Measurements from ENCODE around the gene PSMD6. TPM values are rescaled to one million over a fixed set of nuclear protein-coding genes. Genes with fewer than 3 reads are reported as not detected.

Gene PSMD6
- polyA plus RNA-seq, 3 donors, result 54.6 to 135 (median 101) TPM

DNA sequence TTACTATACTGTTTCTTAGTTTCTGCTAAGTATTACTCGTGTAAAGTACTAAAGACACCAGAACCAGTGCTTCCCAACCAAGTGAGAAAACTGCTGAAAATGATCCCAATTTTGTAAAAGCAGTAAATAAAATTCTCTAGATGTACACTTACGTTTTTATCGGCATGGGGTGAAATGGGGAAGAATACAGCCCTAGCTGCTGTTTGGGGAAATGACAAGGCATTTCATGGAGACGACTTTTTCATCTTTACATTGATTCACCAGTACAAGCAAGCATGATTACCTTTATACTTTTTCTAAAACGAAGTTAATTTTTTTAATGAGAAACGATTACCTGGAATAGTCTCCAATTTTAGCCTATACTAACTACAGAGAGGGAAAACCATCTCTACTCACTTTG, 1.4 kb downstream of the PSMD6 start:
- intact Hi-C loops (cut with micrococcal nuclease), result loop anchor here in 1 of 2 donors (2.0 kb wide), 1 partner anchor 157 kb away; no protein-coding TSS in a partner anchor
- H2AFZ ChIP-seq (ENCODE audit: insufficient read depth, low read depth, low read length, poor library complexity, severe bottlenecking), result peak overlapping the region; percentile 96
- peaks cover 36% of the 10 kb centered on the region in 2 donors for H3K36me3 Mint-ChIP-seq
- 88% methylated on average over 1 of the region's 6 CpGs for WGBS (ENCODE audit: insufficient coverage)
- peaks cover 25% of the 10 kb centered on the region for H3K4me1 Mint-ChIP-seq
- peak; percentile 18 to 50 (median 49) for DNase-seq
- peak overlapping the region; percentile 88 to 91 for H3K4me3 Mint-ChIP-seq
- peak overlapping the region; percentile 92 for H3K4me2 ChIP-seq (replicated peaks; ENCODE audit: extremely low read depth, low read length, poor library complexity, severe bottlenecking)
- peak; percentile 12 for TF ChIP-seq CTCF (IDR thresholded peaks at IDR 0.05)
- H3K9me3 ChIP-seq (replicated peaks in 1 of 2; ENCODE audit: control insufficient read depth in 1 of 2, insufficient read depth in 1 of 2, low read length in 2 of 2), result no peaks in the 10 kb centered on the region
- peaks cover 2 to 3% (median 2%) of the 10 kb centered on the region in 3 donors for H3K27me3 Mint-ChIP-seq (ENCODE audit: low read depth in 3 of 3)
- H3K9ac ChIP-seq (ENCODE audit: insufficient read depth, low read length, poor library complexity, severe bottlenecking), result peak overlapping the region; percentile 97
- H3K4me1 ChIP-seq (ENCODE audit: control insufficient read depth in 1 of 2, insufficient read depth in 2 of 2, low read length in 2 of 2), result peaks cover 21 to 23% of the 10 kb centered on the region in 2 donors
- peaks cover 40 to 46% of the 10 kb centered on the region in 2 donors for H3K36me3 ChIP-seq (replicated peaks in 1 of 2; ENCODE audit: control insufficient read depth in 1 of 2, insufficient read depth in 2 of 2, low read length in 2 of 2)
- peaks cover 0 to 5% of the 10 kb centered on the region in 2 donors for H3K27me3 ChIP-seq (ENCODE audit: control insufficient read depth in 2 of 2, insufficient read depth in 2 of 2, low read length in 2 of 2)
- H3K27ac Mint-ChIP-seq, result peak overlapping the region; percentile 52 to 97 (median 92)
- H3K79me2 ChIP-seq (ENCODE audit: insufficient read depth, low read length), result peaks cover 36% of the 10 kb centered on the region
- H3K27ac ChIP-seq (ENCODE audit: low read depth in 1 of 2, low read length in 2 of 2), result peak overlapping the region; percentile 74 to 96
- peaks cover 46% of the 10 kb centered on the region for H4K20me1 ChIP-seq (ENCODE audit: insufficient read depth, low read length)
- H3K4me3 ChIP-seq (replicated peaks in 1 of 3; ENCODE audit: low read depth in 2 of 3, low read length in 3 of 3), result peak overlapping the region; percentile 63 to 96 (median 79)
- peaks cover 0 to 4% (median 0%) of the 10 kb centered on the region in 7 donors for H3K9me3 Mint-ChIP-seq

DNA sequence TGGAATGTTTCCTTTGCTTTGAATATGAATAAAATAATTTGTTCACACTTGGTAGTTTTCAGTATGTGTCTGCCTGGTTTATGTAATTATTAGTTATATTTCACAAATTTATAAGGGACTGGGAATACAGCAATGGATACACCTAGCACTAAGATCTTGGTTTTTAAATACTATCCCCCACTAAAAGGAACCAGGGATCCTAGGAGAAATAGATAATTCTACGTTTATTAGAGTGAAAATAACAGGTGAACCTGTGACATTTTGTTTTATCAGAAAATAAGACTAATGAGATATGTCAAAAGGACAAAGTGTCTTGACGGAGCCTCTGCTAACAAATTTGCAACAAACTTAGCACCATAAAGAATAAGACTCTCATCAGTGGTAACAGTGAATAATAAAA, 3.4 kb downstream of the PSMD6 start:
- Histone ChIP-seq H3K9me3 (replicated peaks in 1 of 2; ENCODE audit: control insufficient read depth in 1 of 2, insufficient read depth in 1 of 2, low read length in 2 of 2) (no peaks in the 10 kb centered on the region), H3K4me2 (replicated peaks; ENCODE audit: extremely low read depth, low read length, poor library complexity, severe bottlenecking) (no peak overlapping the region), H3K27ac (ENCODE audit: low read depth in 1 of 2, low read length in 2 of 2) (no peak overlapping the region), H3K36me3 (replicated peaks in 1 of 2; ENCODE audit: control insufficient read depth in 1 of 2, insufficient read depth in 2 of 2, low read length in 2 of 2) (peaks cover 51 to 66% of the 10 kb centered on the region in 2 donors), H4K20me1 (ENCODE audit: insufficient read depth, low read length) (peaks cover 59% of the 10 kb centered on the region), H3K4me3 (replicated peaks in 1 of 3; ENCODE audit: low read depth in 2 of 3, low read length in 3 of 3) (no peak overlapping the region), H3K27me3 (ENCODE audit: control insufficient read depth in 2 of 2, insufficient read depth in 2 of 2, low read length in 2 of 2) (no peaks in the 10 kb centered on the region), H3K9ac (ENCODE audit: insufficient read depth, low read length, poor library complexity, severe bottlenecking) (no peak overlapping the region), H3K79me2 (ENCODE audit: insufficient read depth, low read length) (peaks cover 37% of the 10 kb centered on the region), H2AFZ (ENCODE audit: insufficient read depth, low read depth, low read length, poor library complexity, severe bottlenecking) (no peak overlapping the region), H3K4me1 (ENCODE audit: control insufficient read depth in 1 of 2, insufficient read depth in 2 of 2, low read length in 2 of 2) (peaks cover 21 to 23% of the 10 kb centered on the region in 2 donors)
- Mint-ChIP-seq H3K4me3 (no peak overlapping the region), H3K4me1 (peaks cover 25% of the 10 kb centered on the region), H3K36me3 (peaks cover 52 to 55% of the 10 kb centered on the region in 2 donors), H3K9me3 (peaks cover 0 to 4% (median 0%) of the 10 kb centered on the region in 7 donors), H3K27ac (no peak overlapping the region), H3K27me3 (ENCODE audit: low read depth in 3 of 3) (no peaks in the 10 kb centered on the region)
- WGBS (ENCODE audit: insufficient coverage), result no CpG with 5 or more reads among the region's 2 CpGs
- DNase-seq, result no peak
- TF ChIP-seq CTCF (IDR thresholded peaks at IDR 0.05), result no peak
- intact Hi-C loops (cut with micrococcal nuclease), result no loop called here

All from CD14-positive monocyte (primary cell).